DMS153 treated with DMSO at 0.1 percent for 48 hours (cell line): ENCODE data around the gene PDLIM1.

Experiments used
- DNase-seq: peaks from one replicate; lab custom pipeline; 2025; ENCODE audit not compliant: unreplicated experiment; lab: John Stamatoyannopoulos, UW

PDLIM1 gene, protein sequence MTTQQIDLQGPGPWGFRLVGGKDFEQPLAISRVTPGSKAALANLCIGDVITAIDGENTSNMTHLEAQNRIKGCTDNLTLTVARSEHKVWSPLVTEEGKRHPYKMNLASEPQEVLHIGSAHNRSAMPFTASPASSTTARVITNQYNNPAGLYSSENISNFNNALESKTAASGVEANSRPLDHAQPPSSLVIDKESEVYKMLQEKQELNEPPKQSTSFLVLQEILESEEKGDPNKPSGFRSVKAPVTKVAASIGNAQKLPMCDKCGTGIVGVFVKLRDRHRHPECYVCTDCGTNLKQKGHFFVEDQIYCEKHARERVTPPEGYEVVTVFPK

DNA sequence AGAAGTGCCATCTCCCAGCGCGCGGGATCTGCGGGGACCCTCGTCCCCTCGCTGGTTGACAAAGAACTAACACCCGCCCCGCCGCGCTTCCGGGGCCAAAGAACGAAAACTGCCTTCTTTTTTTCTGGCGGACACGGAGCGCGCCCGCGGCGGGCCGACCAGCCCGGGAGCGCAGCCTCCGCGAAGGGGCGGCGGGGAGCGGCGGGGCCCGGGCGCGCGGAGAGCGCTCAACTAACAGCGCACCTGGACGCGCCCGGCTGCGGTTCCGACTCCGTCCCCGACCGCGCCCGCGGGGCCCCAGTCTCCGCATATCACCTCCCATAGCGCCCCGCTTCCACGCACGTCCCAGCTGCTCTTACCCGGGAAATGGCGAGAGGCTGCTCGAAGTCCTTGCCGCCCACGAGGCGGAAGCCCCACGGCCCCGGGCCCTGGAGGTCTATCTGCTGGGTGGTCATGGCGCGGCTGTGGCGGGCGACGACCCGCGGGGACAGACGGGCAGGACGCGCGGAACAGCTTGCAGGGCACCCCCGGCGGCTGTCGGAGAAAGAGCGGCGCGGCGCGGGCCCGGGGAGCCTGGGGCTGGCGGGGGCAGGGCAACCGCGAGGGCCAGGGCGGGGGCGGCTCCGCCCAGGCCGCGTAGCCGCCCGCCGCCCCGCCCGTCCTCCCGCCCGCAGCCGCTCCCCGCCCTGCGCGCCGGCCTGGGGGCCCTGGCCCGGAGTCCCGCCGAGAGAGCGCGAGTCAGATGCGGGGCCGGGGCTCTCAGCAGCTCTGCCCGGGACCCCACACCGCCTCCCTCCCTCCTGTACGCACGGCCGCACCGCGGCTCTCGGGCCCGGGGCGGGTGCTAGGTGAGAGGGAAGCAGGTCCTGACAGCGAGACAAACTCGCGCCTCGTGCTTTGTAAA lies at the start of gene PDLIM1:
PDLIM1 (minus strand) TSS at position 543 of the 904 bp plus-strand sequence; CDS start at position 455, 88 bp downstream.
- peak; percentile 33 for DNase-seq

DNA sequence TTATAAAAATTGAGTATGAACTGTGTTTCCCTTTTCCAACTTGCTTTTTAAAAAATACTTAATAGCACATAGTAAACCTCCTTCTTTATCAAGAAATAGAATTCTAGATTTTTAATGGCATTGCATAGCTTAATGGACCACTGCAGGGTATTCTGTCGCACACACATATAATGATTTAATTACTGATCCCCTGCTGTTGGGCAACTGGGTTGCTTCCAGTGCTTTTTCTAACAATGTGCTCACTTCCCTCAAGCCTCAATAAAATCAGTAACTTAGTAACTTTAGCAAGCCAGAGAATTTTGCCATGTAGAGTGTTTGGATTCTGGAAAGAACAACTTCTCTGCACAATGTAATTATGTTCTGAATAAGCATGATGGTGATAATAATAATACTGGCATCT lies 49.1 kb upstream of the PDLIM1 start:
- no peak for DNase-seq

DNA sequence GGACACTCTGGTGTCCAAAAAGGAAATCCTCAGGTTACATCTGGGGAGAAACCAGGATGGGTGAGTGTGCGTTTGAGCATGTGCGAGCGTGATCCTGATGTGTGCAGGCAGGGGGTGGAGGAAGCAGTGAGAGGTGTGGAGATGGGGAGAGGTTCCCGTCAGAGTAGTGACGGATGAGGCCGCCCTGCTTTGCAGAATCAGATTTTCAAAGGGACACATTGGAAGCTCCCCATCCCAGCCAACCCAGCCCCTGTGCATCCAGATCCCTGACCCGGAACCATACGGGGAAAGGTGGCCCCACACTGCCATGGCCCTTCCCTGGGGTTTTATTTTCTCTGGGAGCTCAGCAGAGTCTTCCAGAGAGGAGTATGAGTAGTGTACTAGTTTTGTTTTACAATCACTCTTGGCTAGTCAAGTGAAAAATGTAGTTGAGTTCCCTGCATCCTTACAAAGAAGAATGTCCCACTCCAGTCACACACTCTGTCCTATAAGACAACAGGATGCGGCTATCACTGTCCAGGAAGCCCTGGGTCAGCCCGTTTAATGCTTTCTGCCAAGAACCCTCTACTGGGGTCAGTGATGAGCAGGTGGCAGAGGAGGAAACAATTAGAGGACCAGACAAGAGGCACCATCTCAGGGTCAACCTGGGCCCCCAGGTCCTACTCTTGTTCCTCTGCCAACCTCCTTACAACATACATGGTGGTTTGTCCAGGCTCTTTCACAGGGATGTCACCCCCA lies 46.8 kb upstream of the PDLIM1 start:
- DNase-seq = no peak

DNA sequence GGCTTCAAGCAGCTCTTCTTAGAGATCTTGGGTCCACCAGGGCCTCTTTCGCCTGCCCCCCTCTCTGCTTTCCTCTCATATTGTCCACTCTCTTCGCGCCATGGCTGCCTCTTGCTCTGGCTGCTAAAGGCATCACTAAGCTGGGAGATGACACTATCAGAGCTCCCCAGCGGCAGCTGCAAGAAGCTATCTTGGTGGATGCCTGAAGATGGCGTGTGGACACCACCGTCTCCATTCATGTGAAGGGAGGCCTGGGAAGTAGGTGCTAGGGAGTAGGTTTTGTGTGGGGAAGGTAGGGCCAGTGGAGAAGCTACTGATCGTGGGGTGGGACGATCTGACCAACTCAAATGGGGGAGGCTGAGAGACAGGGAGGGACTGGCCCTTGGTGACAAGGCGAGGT lies 45.9 kb upstream of the PDLIM1 start:
- DNase-seq = no peak

DNA sequence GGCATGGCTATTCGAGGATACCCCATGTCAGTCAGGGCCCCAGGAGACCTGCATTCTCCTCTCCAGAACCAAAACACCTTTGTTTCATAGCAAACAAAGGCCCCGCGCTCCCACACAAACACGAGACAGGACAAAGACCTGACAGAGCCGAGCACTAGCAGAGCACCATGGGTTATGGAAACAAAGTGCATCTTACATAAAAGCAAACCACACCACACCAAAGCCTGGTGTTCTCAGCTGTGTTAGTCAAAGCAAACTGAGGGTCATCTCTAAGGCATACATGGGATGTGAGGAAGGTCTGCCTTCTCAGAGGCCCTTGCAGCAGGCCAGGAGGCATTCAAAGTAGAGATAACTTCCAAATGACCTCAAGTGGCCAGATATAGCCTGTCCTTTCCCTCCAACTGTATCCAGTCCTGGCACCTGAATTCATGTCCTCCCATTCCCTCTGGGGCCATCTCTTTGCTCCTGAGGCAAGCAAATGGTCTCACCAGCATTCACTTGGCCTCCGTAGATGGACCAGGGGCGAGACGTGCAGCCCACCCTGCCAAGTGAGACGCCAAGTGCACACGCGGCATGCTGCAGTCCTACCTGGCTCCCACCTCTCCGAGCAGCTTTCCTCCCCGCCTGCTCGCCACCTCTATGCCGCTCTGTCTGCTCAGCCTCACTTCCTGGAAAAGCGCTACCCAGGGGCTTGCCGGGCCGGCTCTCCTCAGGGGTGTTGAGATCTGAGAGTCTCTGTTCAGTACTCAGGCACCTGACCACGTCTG lies 45.3 kb upstream of the PDLIM1 start:
- DNase-seq = no peak

DNA sequence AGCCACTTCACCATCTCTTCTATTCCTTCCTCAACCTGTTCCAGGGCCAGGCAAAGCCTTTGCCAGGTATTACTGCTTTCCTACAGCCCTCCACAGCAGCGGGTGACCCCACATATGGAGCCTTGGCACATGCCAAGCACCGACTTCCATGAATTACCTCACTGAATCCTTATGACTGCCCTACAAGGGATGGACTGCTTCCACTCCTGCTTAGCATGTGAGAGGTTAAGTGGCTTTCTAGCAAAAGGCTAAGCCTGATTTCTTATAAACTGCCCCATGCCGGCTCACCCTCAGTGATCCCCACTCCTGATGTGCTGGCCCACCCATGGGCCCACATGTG lies 44.0 kb upstream of the PDLIM1 start:
- DNase-seq = no peak

DNA sequence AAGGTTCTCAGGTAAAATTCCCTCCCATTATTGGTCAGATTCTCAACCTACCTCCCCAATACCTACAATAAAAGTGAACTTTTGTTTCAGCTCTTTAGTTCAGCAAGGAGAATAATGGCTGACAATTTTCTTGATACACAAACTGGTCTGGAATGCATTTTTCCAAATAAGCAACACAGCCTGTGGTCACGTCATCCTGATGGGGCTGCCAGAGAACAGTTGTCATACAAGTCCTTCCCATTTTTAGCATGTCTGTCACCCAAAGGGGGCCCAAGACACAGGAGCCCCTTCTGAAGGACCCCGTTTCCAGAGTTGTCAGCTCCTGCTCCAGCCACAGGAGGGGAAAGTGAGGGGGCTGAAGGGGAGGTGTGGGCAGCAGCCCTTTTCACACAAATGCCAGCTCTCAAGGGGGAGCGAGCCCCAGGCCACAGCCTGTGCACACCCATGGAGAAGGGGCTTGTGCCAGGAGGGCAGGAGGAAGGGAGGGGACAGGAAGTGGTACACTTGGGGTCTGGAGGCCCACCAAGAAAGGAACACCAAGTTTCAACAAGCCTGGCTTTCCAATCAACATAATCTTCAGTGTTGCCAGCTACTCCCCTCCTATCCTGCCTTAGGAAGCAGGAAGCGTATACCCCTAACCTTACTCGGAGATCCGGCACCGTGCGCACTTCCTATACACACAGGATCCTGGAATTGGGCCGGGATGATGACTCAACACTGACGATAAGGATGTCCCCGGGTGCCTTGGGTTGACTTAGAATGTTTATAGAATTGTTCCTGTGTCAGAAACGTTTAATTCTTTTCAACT lies 43.4 kb upstream of the PDLIM1 start:
- DNase-seq = no peak

DNA sequence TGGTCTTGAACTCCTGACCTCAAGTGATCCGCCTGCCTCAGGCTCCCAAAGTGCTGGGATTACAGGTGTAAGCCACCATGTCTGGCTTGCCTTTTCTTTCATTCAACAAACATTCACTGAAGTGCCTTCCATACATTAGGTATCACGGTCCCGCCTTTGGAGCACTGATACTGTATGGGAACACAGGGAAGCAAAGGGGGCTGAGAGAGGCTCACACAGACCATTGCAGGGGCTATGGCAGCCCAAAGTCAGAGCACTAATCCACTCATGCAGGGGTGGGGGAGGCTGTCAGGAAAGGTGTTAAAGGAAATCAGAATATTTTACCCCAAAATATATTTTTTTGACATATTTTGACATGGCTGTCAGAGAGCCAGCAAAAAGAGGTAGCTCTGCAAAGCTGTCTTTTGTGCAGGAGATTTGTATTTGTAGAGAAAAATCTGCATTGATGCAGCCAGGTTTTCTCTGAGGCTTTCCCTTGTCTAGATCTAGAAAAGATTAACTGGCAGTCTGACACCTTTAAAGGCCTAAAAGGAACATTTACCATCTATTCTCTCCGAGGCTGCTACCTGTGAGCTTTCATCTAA lies 42.0 kb upstream of the PDLIM1 start:
- DNase-seq = no peak

DNA sequence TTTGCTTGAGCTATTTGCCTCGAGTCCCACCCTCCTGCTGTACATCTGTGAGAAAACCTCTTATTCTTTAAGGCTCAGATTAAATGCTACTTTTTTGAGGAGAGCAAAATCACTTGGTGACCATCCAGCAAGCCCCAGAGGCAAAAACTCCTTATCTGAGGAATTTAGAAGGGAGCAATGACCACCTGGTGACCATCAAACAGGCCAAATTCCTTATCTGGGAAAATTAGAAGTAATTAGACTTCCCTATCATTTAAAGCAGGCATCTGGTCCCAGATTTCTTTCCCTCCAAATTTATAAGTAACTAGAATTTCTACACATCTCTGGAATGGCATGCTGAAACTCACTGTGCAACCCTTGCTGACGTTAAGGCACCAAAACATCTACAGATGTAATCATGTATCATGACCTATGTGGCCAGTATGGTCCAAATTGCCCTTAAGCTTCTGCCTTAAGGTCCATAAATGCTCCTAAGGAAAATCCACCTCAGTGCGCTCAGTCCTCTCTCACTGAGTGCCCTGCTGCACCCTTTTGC lies 40.9 kb upstream of the PDLIM1 start:
- DNase-seq = no peak

DNA sequence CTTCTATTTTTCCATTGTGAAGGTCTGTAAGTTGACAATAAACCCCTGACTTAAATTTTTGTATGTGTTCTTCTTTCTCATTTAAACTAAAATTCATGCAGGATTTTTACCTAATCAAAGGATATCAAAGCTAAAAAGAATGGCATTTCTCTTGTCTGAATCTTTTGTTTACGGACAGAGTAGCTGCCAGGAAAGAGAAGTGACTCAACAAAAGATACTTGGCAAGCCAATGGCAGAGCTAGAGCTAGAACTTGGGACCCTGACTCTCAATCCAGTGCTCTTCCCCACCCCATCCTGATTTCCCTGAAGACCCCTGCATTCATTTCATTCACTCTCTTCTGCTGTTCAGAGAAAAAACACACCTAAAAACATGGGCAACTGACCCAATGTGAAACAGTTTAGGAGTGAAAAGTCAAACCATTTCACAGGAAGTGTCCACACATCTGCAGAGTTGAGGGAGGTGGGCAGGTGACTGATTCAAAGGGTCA lies 40.2 kb upstream of the PDLIM1 start:
- no peak for DNase-seq

DNA sequence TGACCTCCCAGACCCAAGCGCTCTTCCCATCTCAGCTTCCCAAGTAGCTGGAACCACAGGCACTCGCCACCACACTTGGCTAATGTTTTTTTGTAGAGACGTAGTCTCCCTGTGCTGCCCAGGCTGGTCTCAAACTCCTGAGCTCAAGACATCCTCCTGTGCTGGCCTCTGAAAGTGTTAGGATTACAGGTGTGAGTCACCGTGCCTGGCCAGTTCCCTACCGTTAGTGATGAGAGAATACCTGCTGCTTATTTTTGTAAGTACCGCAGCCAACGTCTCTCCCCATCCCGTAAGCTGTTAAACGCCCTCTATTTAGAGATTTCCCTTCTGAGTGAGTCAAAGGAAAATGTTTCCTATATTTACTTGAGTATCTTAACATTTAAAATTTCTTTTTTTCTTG lies 38.5 kb upstream of the PDLIM1 start:
- no peak for DNase-seq

DNA sequence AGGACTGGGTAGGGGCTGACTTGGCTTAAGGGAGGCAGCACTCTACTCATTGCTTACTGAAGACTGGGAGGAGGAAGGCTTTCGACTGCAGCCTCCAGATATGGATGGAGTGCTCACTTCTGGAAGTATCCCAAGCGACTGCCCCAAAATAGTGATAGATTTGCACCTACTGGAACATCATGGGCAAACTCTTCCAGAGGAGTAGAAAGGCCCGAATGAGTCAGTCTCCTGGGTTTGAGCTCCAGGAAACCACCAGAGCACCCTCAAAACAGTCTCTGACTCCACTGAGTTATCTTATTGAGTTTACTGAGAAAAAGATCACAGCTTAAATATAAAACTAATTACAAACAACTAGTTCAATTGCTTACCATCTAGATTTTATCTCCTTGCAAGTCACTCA lies 37.2 kb upstream of the PDLIM1 start:
- DNase-seq = no peak

DNA sequence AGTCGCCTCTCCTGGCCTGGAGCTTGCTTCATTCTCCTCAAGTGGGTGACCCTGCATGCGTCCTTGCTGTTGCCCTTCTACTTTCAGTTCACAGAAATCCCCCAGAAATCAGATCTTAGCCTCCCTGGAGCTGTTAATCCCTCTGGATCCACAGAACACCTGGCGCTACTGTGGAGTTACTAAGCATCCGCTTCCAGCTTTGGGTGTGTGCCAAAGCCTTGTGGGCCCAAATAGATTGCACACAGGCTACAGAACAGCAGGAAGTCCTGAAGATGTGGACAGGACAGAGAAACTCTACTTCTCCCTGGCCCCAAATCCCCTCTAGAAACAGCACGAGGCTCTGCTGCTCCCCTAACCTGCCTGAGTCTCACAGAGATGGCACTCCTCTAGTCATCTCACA lies 36.6 kb upstream of the PDLIM1 start:
- DNase-seq = peak; percentile 82

DNA sequence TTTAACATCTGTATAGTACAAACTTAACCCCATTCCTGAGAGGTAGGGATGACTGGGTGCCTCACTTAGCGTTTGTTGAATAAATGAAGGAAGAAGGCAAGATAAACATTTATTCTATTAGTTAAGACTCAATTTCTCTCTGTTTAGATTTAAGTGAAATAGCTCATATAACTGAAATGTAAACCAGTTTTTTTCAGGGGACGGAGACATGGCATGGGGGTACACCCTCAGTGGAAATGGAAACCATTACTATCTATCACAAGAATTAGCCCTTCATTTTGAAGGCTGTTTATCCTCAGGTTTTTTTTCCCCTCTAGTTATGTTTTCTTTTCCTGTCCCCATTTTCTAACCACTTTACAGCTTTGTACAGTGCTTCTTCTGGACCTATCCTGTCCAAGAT lies 35.6 kb upstream of the PDLIM1 start:
- no peak for DNase-seq

DNA sequence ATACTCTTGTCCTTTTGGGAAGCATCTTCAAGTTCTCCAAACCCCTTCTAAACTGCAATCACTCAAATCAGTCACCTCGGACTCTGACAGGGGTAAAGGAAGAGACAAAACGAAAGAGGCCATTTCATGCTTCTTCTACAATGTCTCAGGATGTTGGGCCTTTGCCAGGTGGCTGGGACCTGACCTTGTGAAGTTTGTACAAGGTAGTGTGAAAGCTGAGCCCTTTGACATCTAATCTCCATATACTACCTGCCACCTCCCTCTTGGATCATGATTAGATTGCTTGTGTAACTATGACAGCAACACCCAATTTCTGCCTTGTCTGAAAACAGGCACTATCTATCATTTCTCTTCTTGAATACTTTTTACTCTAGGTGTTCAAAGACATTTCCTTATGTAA lies 35.1 kb upstream of the PDLIM1 start:
- DNase-seq = no peak

DNA sequence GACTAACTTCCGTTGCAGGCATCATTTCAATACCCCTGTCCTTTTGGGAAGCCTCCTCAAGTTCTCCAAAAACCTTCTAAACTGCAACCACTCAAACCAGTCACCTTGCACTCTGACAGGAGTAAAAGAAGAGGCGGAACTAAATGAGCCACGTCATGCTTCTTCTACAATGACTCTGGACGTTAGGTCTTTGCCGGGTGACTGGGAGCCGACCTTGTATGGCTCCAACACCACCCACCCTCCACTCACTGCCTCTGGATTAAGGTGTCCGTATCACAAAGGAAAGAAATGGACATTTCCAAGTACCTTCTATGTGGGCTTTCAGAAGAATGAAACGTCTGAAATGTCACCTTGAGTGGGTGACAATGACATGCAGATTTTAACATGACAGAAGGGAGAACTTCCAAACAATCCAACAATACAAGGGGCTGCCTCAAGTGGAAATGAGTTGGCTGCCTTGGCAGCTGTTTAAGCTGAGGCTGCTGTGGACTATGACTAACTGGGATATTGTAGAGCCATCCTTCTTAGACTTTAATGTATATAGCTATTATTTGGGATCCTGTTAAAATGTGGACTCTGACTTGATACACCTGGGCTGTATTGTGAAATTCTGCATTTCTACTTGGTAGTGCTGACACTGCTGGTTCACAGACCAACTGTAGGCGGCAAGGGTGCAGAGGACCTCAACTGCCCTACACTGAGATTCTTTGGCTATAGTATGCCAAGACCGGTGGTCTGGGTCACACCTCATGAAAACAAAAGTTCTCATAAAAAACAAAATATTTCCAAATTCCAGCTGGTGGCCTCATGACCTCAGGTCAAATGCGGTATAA lies 33.8 kb upstream of the PDLIM1 start:
- no peak for DNase-seq

DNA sequence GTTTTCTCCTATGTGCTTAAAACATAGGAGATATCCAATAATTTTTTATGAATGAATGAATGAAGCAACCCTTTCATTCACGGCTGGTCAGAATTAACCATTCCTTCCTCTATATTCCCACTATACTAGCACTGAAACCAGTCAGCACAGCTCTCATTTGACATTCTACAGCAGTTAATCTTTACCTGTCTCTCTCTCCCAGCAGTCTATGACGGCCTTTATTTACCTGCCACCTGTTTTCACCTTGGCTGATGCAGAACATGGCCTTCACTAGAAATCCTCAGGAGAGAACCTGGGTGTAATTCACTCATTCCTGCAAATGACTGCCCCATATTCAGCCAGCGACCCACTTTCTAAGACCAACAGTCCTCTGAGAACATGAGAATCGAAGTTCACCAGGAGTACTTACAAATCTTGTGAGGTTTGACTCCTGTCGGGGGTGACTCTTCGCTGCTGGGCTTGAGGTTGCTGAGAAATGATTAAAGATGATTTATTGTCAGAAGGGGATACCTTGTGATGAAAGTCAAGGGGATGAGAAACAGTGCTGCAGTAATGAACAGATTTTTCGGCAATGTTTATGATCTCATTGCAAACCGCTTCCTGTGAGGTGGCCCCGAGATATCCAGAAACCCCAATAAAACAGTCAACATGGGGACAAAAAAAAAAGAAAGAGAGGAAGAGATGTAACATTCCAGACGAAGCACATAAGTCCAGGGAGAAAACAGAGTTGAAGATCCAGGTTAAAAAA lies 30.9 kb upstream of the PDLIM1 start:
- DNase-seq = no peak

DNA sequence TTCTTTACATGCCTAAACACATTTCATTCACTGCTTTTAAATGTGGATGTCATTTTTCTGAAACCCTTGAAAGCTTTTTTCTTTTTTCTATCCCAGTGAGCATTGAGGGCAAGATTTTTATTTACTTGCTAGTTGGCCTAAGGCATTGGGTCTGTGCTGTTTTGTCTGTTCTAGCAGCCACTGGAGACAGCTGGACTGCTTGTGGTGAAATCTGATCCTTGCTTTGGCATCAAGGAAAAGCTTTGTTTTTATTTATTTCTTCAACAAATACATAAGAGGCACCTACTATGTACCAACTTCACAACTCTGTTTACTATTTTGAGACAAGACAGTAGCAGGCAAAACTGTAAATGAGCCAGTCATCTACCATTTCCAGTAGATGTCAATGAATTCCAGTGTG lies 28.4 kb upstream of the PDLIM1 start:
- DNase-seq = no peak
